B cell (primary cell): ENCODE measurements around the gene DPP9. TPM values are rescaled to one million over a fixed set of nuclear protein-coding genes. Genes with fewer than 3 reads are reported as not detected.

ENCODE experiments used
- ATAC-seq: fragments of 200-7000 bp; cut with Tn5 transposase; one replicate; pipeline ENCODE4 v1.10.0; 2021; ENCODE audit warnings: low read depth, mild to moderate bottlenecking, moderate number of reproducible peaks, moderate library complexity
- CTCF ChIA-PET: fragments of 350-600 bp; sonication (Branson Sonifier 250); formaldehyde crosslinking; loops from one replicate; lab custom pipeline; 2021; ENCODE audit warnings: antibody characterized with exemption, inconsistent platforms; lab: Charles Lee
- POLR2A ChIA-PET: fragments of 350-600 bp; sonication (Branson Sonifier 250); formaldehyde crosslinking; loops from one replicate; lab custom pipeline; 2021; ENCODE audit warnings: antibody characterized with exemption; lab: Charles Lee
- DNase-seq: peaks from one replicate; pipeline ENCODE4 v3.0.0; 2013
- H2AFZ ChIP-seq: 2 replicates; pipeline ENCODE4 v1.6.1; 2012; ENCODE audit warnings: mild to moderate bottlenecking, low read depth, low read length; ENCODE audit not compliant: insufficient read depth, poor library complexity, severe bottlenecking
- H3K27ac ChIP-seq, 2 donors: 1 replicate in 1 of 2; 2 replicates in 1 of 2; pipeline ENCODE4 v1.5.1; 2012 to 2013; ENCODE audit warnings: low read length in 2 of 2, mild to moderate bottlenecking in 2 of 2, moderate library complexity in 1 of 2
- H3K27me3 ChIP-seq, 4 experiments: fragments of 200-600 bp in 1 of 4; sonication (generic) in 1 of 4; replicated peaks in 1 of 4; 1 replicate in 2 of 4; 2 replicates in 2 of 4; pipeline versions ENCODE4 v1.6.1 to v1.7.0; 2013 to 2016; ENCODE audit warnings: low read length in 3 of 4, mild to moderate bottlenecking in 2 of 4, mixed read lengths in 1 of 4, moderate library complexity in 1 of 4; ENCODE audit not compliant: insufficient read depth in 4 of 4, control insufficient read depth in 3 of 4; ENCODE audit errors: control extremely low read depth in 1 of 4
- H3K36me3 ChIP-seq, 2 experiments: replicated peaks in 1 of 2; 1 replicate in 1 of 2; 2 replicates in 1 of 2; pipeline versions ENCODE4 v1.6.1 to v1.7.1; 2013; ENCODE audit warnings: low read length in 1 of 2; ENCODE audit not compliant: insufficient read depth in 2 of 2, control insufficient read depth in 1 of 2; ENCODE audit errors: control extremely low read depth in 1 of 2, extremely low read depth in 1 of 2
- H3K4me1 ChIP-seq, 2 donors: fragments of 200-600 bp in 1 of 2; sonication (generic) in 1 of 2; 1 replicate in 1 of 2; 2 replicates in 1 of 2; pipeline versions ENCODE4 v1.5.1 to v1.6.1; 2013 to 2017; ENCODE audit warnings: low read length in 2 of 2; ENCODE audit not compliant: control insufficient read depth in 2 of 2, insufficient read depth in 2 of 2
- H3K4me2 ChIP-seq: replicated peaks from 2 replicates; pipeline ENCODE3; 2012; ENCODE audit warnings: mild to moderate bottlenecking, low read depth, low read length; ENCODE audit not compliant: poor library complexity, severe bottlenecking
- H3K4me3 ChIP-seq, 5 experiments: fragments of 200-600 bp in 1 of 5; sonication (generic) in 1 of 5; 1 replicate in 3 of 5; 2 replicates in 2 of 5; pipeline versions ENCODE4 v1.5.1 to v1.7.0; 2011 to 2016; ENCODE audit warnings: low read length in 4 of 5, mild to moderate bottlenecking in 4 of 5, low read depth in 2 of 5, control low read depth in 1 of 5, moderate library complexity in 1 of 5; ENCODE audit not compliant: insufficient read depth in 1 of 5; ENCODE audit errors: control extremely low read depth in 1 of 5, extremely low read depth in 1 of 5
- H3K79me2 ChIP-seq: fragments of 200-600 bp; sonication (generic); one replicate; pipeline ENCODE4 v1.6.0; 2016; ENCODE audit warnings: low read length; ENCODE audit not compliant: control insufficient read depth, insufficient read depth
- H3K9ac ChIP-seq: fragments of 200-600 bp; sonication (generic); 2 replicates; pipeline ENCODE4 v1.6.1; 2017; ENCODE audit warnings: mild to moderate bottlenecking, low read length, moderate library complexity
- H3K9me3 ChIP-seq, 3 donors: one replicate each; pipeline versions ENCODE4 v1.6.1 to v1.7.1; 2013; ENCODE audit warnings: low read length in 2 of 3; ENCODE audit not compliant: control insufficient read depth in 2 of 3, insufficient read depth in 1 of 3; ENCODE audit errors: control extremely low read depth in 1 of 3
- H4K20me1 ChIP-seq: 2 replicates; pipeline ENCODE4 v1.6.0; 2012; ENCODE audit warnings: mild to moderate bottlenecking, low read length; ENCODE audit not compliant: insufficient read depth, control insufficient read depth, poor library complexity, severe bottlenecking
- H3K27ac Mint-ChIP-seq: one replicate; pipeline ENCODE4 v1.8.0; 2021; ENCODE audit warnings: mixed read lengths
- H3K27me3 Mint-ChIP-seq: one replicate; pipeline ENCODE4 v1.8.0; 2021; ENCODE audit warnings: mixed read lengths
- H3K4me1 Mint-ChIP-seq: one replicate; pipeline ENCODE4 v1.8.0; 2021; ENCODE audit warnings: mixed read lengths
- H3K4me3 Mint-ChIP-seq: one replicate; pipeline ENCODE4 v1.8.0; 2021; ENCODE audit warnings: mixed read lengths
- H3K9me3 Mint-ChIP-seq: one replicate; pipeline ENCODE4 v1.8.0; 2022; ENCODE audit warnings: mixed read lengths; ENCODE audit not compliant: insufficient read depth
- CTCF ChIP-seq: fragments of 200-600 bp; IDR thresholded peaks from one replicate; pipeline ENCODE4 v1.8.0; 2022; ENCODE audit warnings: antibody characterized with exemption, mild to moderate bottlenecking
- EZH2 ChIP-seq: IDR thresholded peaks from 2 replicates; pipeline ENCODE4 v1.6.1; 2012; ENCODE audit warnings: borderline replicate concordance, low read depth, mild to moderate bottlenecking, moderate library complexity, low read length; ENCODE audit not compliant: insufficient read depth, poor library complexity, severe bottlenecking
- WGBS: methylation state at CpG from one replicate; pipeline ENCODE4 v1.1.5; 2013; ENCODE audit warnings: missing lambda C conversion rate; ENCODE audit not compliant: insufficient coverage; 5-methylcytosine and 5-hydroxymethylcytosine counted together
- intact Hi-C: fragments of 100-400 bp; cut with micrococcal nuclease; formaldehyde crosslinking; loops from one replicate; pipeline ENCODE4 v1.10.0; 2022
- polyA plus RNA-seq: library from polyadenylated mRNA; depleted of rRNA; stranded (reverse); fragments of >200 nt; gene quantifications from 2 replicates; pipeline ENCODE4 v1.2.3, GENCODE V29; 2012
- total RNA-seq, 2 donors: library from RNA; stranded (reverse); fragments of 120-200 nt in 1 of 2; gene quantifications; 1 replicate in 1 of 2; 2 replicates in 1 of 2; pipeline versions ENCODE4 v1.2.3 to v1.2.4, GENCODE V29; 2013 to 2022

Gene DPP9
- total and polyA plus RNA-seq, 2 donors (not counting 1 experiment from before 2014, with no cell fraction given): 47.3 to 109 TPM

GRCh38 chr19:4703671-4704316, 19.8 kb downstream of the DPP9 start:
- Mint-ChIP-seq H3K9me3 (no peaks in the 10 kb centered on the region), H3K4me1 (no peaks in the 10 kb centered on the region), H3K27ac (no peak overlapping the region), H3K4me3 (no peak overlapping the region), H3K27me3 (no peaks in the 10 kb centered on the region)
- 95% methylated on average over 23 of the region's 28 CpGs for WGBS
- ChIA-PET CTCF (no interaction called here), POLR2A (no interaction called here)
- Histone ChIP-seq H3K27me3 (no peaks in the 10 kb centered on the region), H4K20me1 (peaks cover 8% of the 10 kb centered on the region), H3K79me2 (no peaks in the 10 kb centered on the region), H3K4me3 (no peak overlapping the region), H3K4me1 (no peaks in the 10 kb centered on the region), H3K4me2 (no peak overlapping the region), H3K27ac (no peak overlapping the region), H2AFZ (no peak overlapping the region), H3K36me3 (peaks cover 14 to 60% of the 10 kb centered on the region in 2 experiments), H3K9ac (no peak overlapping the region), H3K9me3 (no peaks in the 10 kb centered on the region)
- ATAC-seq (no peak), DNase-seq (no peak)
- intact Hi-C loops: no loop called here
- TF ChIP-seq EZH2: no peak
- TF ChIP-seq CTCF: no peak

GRCh38 chr19:4702764-4703163, 20.9 kb downstream of the DPP9 start:
- Histone ChIP-seq H3K9me3 (no peaks in the 10 kb centered on the region), H2AFZ (no peak overlapping the region), H3K4me3 (no peak overlapping the region), H3K79me2 (no peaks in the 10 kb centered on the region), H3K36me3 (peaks cover 14 to 62% of the 10 kb centered on the region in 2 experiments), H3K4me1 (no peaks in the 10 kb centered on the region), H4K20me1 (no peaks in the 10 kb centered on the region), H3K4me2 (no peak overlapping the region), H3K27ac (no peak overlapping the region), H3K27me3 (no peaks in the 10 kb centered on the region), H3K9ac (no peak overlapping the region)
- ChIA-PET POLR2A (no interaction called here), CTCF (no interaction called here)
- H3K9me3 Mint-ChIP-seq: no peaks in the 10 kb centered on the region
- DNase-seq (no peak), ATAC-seq (no peak)
- H3K27ac Mint-ChIP-seq: no peak overlapping the region
- H3K4me3 Mint-ChIP-seq: no peak overlapping the region
- 96% methylated on average over 9 of the region's 11 CpGs for WGBS
- H3K4me1 Mint-ChIP-seq: no peaks in the 10 kb centered on the region
- TF ChIP-seq EZH2 (no peak), CTCF (no peak)
- H3K27me3 Mint-ChIP-seq: no peaks in the 10 kb centered on the region
- intact Hi-C loops: no loop called here
